Iris pigment epithelial cell (primary cell): ENCODE measurements around the gene ARMC2.

Source experiments
- DNase-seq: peaks from one replicate; pipeline ENCODE4 v3.0.0-alpha.2; 2011; ENCODE audit warnings: low read depth

ARMC2 gene

GRCh38 chr6:109015176-109015575 is 167.0 kb downstream of the ARMC2 start:
- no peak for DNase-seq

GRCh38 chr6:109019911-109020310 is 171.7 kb downstream of the ARMC2 start:
- DNase-seq = no peak

- no peak for DNase-seq
Measured at GRCh38 chr6:109021870-109022269, 173.6 kb downstream of the ARMC2 start.

- no peak for DNase-seq
Measured at GRCh38 chr6:109023356-109023925, 175.2 kb downstream of the ARMC2 start.
